Endodermal cell (in vitro differentiated cells): ENCODE measurements around the gene CDC42BPG. TPM values are rescaled to one million over a fixed set of nuclear protein-coding genes. Genes with fewer than 3 reads are reported as not detected.

Experiments
- DNase-seq: peaks from one replicate; pipeline ENCODE4 v3.0.0-alpha.2; 2017
- H3K27ac ChIP-seq: 2 replicates; pipeline ENCODE4 v1.5.1; 2013; ENCODE audit warnings: mild to moderate bottlenecking, low read depth, low read length, moderate library complexity
- H3K27me3 ChIP-seq: 2 replicates; pipeline ENCODE4 v1.6.1; 2013; ENCODE audit warnings: mild to moderate bottlenecking, low read length, moderate library complexity; ENCODE audit not compliant: insufficient read depth, control insufficient read depth, poor library complexity, severe bottlenecking
- H3K36me3 ChIP-seq: 2 replicates; pipeline ENCODE4 v1.7.0; 2013; ENCODE audit warnings: mild to moderate bottlenecking, low read length, moderate library complexity; ENCODE audit not compliant: control insufficient read depth, insufficient read depth
- H3K4me1 ChIP-seq: one replicate; pipeline ENCODE4 v1.7.0; 2013; ENCODE audit warnings: low read length; ENCODE audit not compliant: control insufficient read depth, insufficient read depth
- H3K4me3 ChIP-seq: 2 replicates; pipeline ENCODE4 v1.5.1; 2013; ENCODE audit warnings: mild to moderate bottlenecking, low read length, moderate library complexity
- H3K9ac ChIP-seq: 2 replicates; pipeline ENCODE4 v1.6.1; 2013; ENCODE audit warnings: mild to moderate bottlenecking, low read length, moderate library complexity; ENCODE audit not compliant: poor library complexity, severe bottlenecking; ENCODE audit errors: extremely low read depth
- H3K9me3 ChIP-seq: 2 replicates; pipeline ENCODE4 v1.6.1; 2013; ENCODE audit warnings: mild to moderate bottlenecking, low read length, moderate library complexity; ENCODE audit not compliant: control insufficient read depth
- H3K27ac Mint-ChIP-seq: 2 replicates; pipeline ENCODE4 v1.8.0; 2020; ENCODE audit warnings: mixed read lengths
- H3K27me3 Mint-ChIP-seq: 2 replicates; pipeline ENCODE4 v1.8.0; 2021; ENCODE audit warnings: mild to moderate bottlenecking, mixed read lengths; ENCODE audit not compliant: insufficient read depth
- H3K36me3 Mint-ChIP-seq: 2 replicates; pipeline ENCODE4 v1.8.0; 2020; ENCODE audit warnings: low read depth, mixed read lengths
- H3K4me1 Mint-ChIP-seq: 2 replicates; pipeline ENCODE4 v1.8.0; 2020; ENCODE audit warnings: mixed read lengths
- H3K4me3 Mint-ChIP-seq: 2 replicates; pipeline ENCODE4 v1.8.0; 2020; ENCODE audit warnings: mild to moderate bottlenecking, moderate library complexity, mixed read lengths
- H3K9me3 Mint-ChIP-seq: 2 replicates; pipeline ENCODE4 v1.8.0; 2020; ENCODE audit warnings: mild to moderate bottlenecking, mixed read lengths
- CTCF ChIP-seq: fragments of 200-600 bp; sonication (generic); conservative IDR thresholded peaks from 2 replicates; pipeline ENCODE4 v1.5.0; 2021; ENCODE audit warnings: antibody characterized with exemption, mild to moderate bottlenecking
- WGBS, 2 experiments: methylation state at CpG; one replicate each; pipeline versions ENCODE4 v1.1.5 to v1.1.7; 2013; ENCODE audit warnings: missing lambda C conversion rate in 2 of 2, mixed read lengths in 1 of 2; ENCODE audit not compliant: insufficient coverage in 1 of 2, insufficient read length in 1 of 2; 5-methylcytosine and 5-hydroxymethylcytosine counted together
- total RNA-seq, 2 donors: library from RNA; stranded (reverse); fragmentation: NEBNext Ultra II Directional in 1 of 2; extraction: Animal tissue kit (Norgen Biotek cat#: 25700) in 1 of 2; gene quantifications; 2 replicates in 1 of 2; 3 replicates in 1 of 2; pipeline ENCODE4 v1.2.1, GENCODE V29; 2021

Gene CDC42BPG
- total RNA-seq, 2 donors from 2014 or later: 11.1 to 12.6 TPM

- Mint-ChIP-seq H3K9me3 (no peaks in the 10 kb centered on the region), H3K4me1 (peaks cover 24% of the 10 kb centered on the region), H3K27me3 (no peaks in the 10 kb centered on the region), H3K27ac (no peak overlapping the region), H3K4me3 (no peak overlapping the region), H3K36me3 (peaks cover 2% of the 10 kb centered on the region)
- no peak for TF ChIP-seq CTCF
- Histone ChIP-seq H3K4me3 (no peak overlapping the region), H3K27ac (no peak overlapping the region), H3K27me3 (no peaks in the 10 kb centered on the region), H3K4me1 (peaks cover 18% of the 10 kb centered on the region), H3K9me3 (no peaks in the 10 kb centered on the region), H3K36me3 (no peaks in the 10 kb centered on the region), H3K9ac (no peak overlapping the region)
- 94 to 96% methylated on average over 4 to 7 of the region's 7 CpGs for WGBS, 2 experiments
- no peak for DNase-seq
Observed at GRCh38 chr11:64890522-64890939, 46.1 kb upstream of the CDC42BPG start.

GRCh38 chr11:64888729-64889511, 44.5 kb upstream of the CDC42BPG start:
- no peak for TF ChIP-seq CTCF
- H3K9ac ChIP-seq: no peak overlapping the region
- peak; percentile 72 for DNase-seq
- H3K27me3 ChIP-seq: no peaks in the 10 kb centered on the region
- H3K36me3 ChIP-seq: no peaks in the 10 kb centered on the region
- Mint-ChIP-seq H3K9me3 (no peaks in the 10 kb centered on the region), H3K4me3 (peak overlapping the region; percentile 13), H3K4me1 (peaks cover 24% of the 10 kb centered on the region), H3K27me3 (peaks cover 3% of the 10 kb centered on the region), H3K36me3 (no peaks in the 10 kb centered on the region), H3K27ac (peak overlapping the region; percentile 84)
- 63 to 82% methylated on average over 6 to 9 of the region's 9 CpGs for WGBS, 2 experiments
- H3K4me1 ChIP-seq: peaks cover 15% of the 10 kb centered on the region
- no peaks in the 10 kb centered on the region for H3K9me3 ChIP-seq
- H3K4me3 ChIP-seq: no peak overlapping the region
- H3K27ac ChIP-seq: no peak overlapping the region

GRCh38 chr11:64888406-64888728, 43.9 kb upstream of the CDC42BPG start:
- Mint-ChIP-seq H3K9me3 (no peaks in the 10 kb centered on the region), H3K4me3 (peak overlapping the region; percentile 28), H3K4me1 (peaks cover 24% of the 10 kb centered on the region), H3K27me3 (peaks cover 5% of the 10 kb centered on the region), H3K27ac (peak overlapping the region; percentile 56), H3K36me3 (no peaks in the 10 kb centered on the region)
- H3K4me3 ChIP-seq: no peak overlapping the region
- WGBS, 2 experiments: 75 to 79% methylated on average over 2 to 8 of the region's 8 CpGs
- H3K27me3 ChIP-seq: no peaks in the 10 kb centered on the region
- no peak overlapping the region for H3K9ac ChIP-seq
- no peak for TF ChIP-seq CTCF
- H3K4me1 ChIP-seq: peaks cover 10% of the 10 kb centered on the region
- no peaks in the 10 kb centered on the region for H3K36me3 ChIP-seq
- peak overlapping the region; percentile 51 for H3K27ac ChIP-seq
- DNase-seq: no peak
- no peaks in the 10 kb centered on the region for H3K9me3 ChIP-seq
